Endothelial cell of umbilical vein (primary cell): ENCODE data around the gene LTBP1. TPM values are rescaled to one million over a fixed set of nuclear protein-coding genes. Genes with fewer than 3 reads are reported as not detected.

Experiments
- BruUV-seq: library from RNA; stranded (reverse); fragments of 400-500 nt; replicated peaks from 2 replicates; lab custom pipeline; 2021; lab: Mats Ljungman, UMichigan
- CTCF ChIA-PET: fragments of 300-600, 350-600 bp; sonication (Branson Sonifier 250); formaldehyde crosslinking; loops from one replicate; lab custom pipeline; 2021; ENCODE audit warnings: antibody characterized with exemption, inconsistent platforms; lab: Charles Lee
- POLR2A ChIA-PET: fragments of 300-600, 350-600 bp; sonication (Branson Sonifier 250); formaldehyde crosslinking; loops from one replicate; lab custom pipeline; 2021; ENCODE audit warnings: antibody characterized with exemption, inconsistent platforms; lab: Charles Lee
- DNase-seq: peaks from one replicate; pipeline ENCODE4 v3.0.0-alpha.2; 2011; ENCODE audit warnings: low read depth, low spot score
- FAIRE-seq: peaks from 2 replicates; lab custom pipeline; 2011; peaks lifted over from hg19 to GRCh38; lab: Jason Lieb, UNC
- H2AFZ ChIP-seq: 2 replicates; pipeline ENCODE4 v1.6.0; 2012; ENCODE audit warnings: low read depth, low read length, control low read depth, inconsistent platforms
- H3K27ac ChIP-seq: 2 replicates; pipeline ENCODE4 v1.5.1; 2011; ENCODE audit warnings: low read depth, mild to moderate bottlenecking, control low read depth, low read length, moderate library complexity; ENCODE audit not compliant: insufficient read depth
- H3K27me3 ChIP-seq, 2 experiments: 2 replicates each; pipeline versions ENCODE4 v1.6.0 to v1.6.1; 2011; ENCODE audit warnings: low read length in 2 of 2, mixed read lengths in 1 of 2; ENCODE audit not compliant: control insufficient read depth in 2 of 2, insufficient read depth in 2 of 2
- H3K36me3 ChIP-seq, 2 experiments: 2 replicates in 1 of 2; 3 replicates in 1 of 2; pipeline ENCODE4 v1.5.1; 2011; ENCODE audit warnings: low read length in 2 of 2, mild to moderate bottlenecking in 1 of 2, moderate library complexity in 1 of 2; ENCODE audit not compliant: control insufficient read depth in 2 of 2, insufficient read depth in 2 of 2; ENCODE audit errors: extremely low read depth in 1 of 2
- H3K4me1 ChIP-seq: 3 replicates; pipeline ENCODE4 v1.5.1; 2011; ENCODE audit warnings: mild to moderate bottlenecking, low read length; ENCODE audit not compliant: control insufficient read depth, insufficient read depth; ENCODE audit errors: extremely low read depth
- H3K4me2 ChIP-seq: 2 replicates; pipeline ENCODE4 v1.6.1; 2011; ENCODE audit warnings: low read length, control low read depth, mixed read lengths; ENCODE audit not compliant: insufficient read depth
- H3K4me3 ChIP-seq, 3 experiments: fragments of 200-600 bp in 1 of 3; sonication (generic), shearing (Covaris generic) in 1 of 3; replicated peaks in 1 of 3; 2 replicates each; pipeline ENCODE4 v1.5.1; 2011 to 2016; ENCODE audit warnings: control low read depth in 3 of 3, low read length in 3 of 3, mild to moderate bottlenecking in 2 of 3, inconsistent platforms in 1 of 3, low read depth in 1 of 3, moderate library complexity in 1 of 3; ENCODE audit not compliant: insufficient read depth in 1 of 3
- H3K79me2 ChIP-seq: 2 replicates; pipeline ENCODE4 v1.6.0; 2012; ENCODE audit warnings: low read length, inconsistent platforms; ENCODE audit not compliant: control insufficient read depth, insufficient read depth
- H3K9ac ChIP-seq: replicated peaks from 2 replicates; pipeline ENCODE3; 2011; ENCODE audit warnings: low read length, control low read depth; ENCODE audit not compliant: insufficient read depth; ENCODE audit errors: extremely low read depth
- H3K9me1 ChIP-seq: replicated peaks from 3 replicates; pipeline ENCODE4 v1.6.0; 2011; ENCODE audit warnings: mild to moderate bottlenecking, low read length; ENCODE audit not compliant: control insufficient read depth, insufficient read depth; ENCODE audit errors: extremely low read depth
- H3K9me3 ChIP-seq: replicated peaks from 2 replicates; pipeline ENCODE4 v1.5.1; 2012; ENCODE audit warnings: low read length, inconsistent platforms; ENCODE audit not compliant: control insufficient read depth, insufficient read depth
- H4K20me1 ChIP-seq: replicated peaks from 2 replicates; pipeline ENCODE3; 2011; ENCODE audit warnings: mild to moderate bottlenecking, low read length; ENCODE audit not compliant: control insufficient read depth, insufficient read depth; ENCODE audit errors: extremely low read depth
- EZH2 ChIP-seq: IDR thresholded peaks from 2 replicates; pipeline ENCODE4 v1.6.1; 2012; ENCODE audit warnings: borderline replicate concordance, low read depth, mild to moderate bottlenecking, moderate library complexity, low read length, inconsistent platforms; ENCODE audit not compliant: severe bottlenecking
- FOS ChIP-seq: IDR thresholded peaks from 2 replicates; pipeline ENCODE4 v1.6.1; 2011; ENCODE audit warnings: mild to moderate bottlenecking, low read length, moderate library complexity, borderline replicate concordance; ENCODE audit not compliant: insufficient read depth
- GATA2 ChIP-seq: IDR thresholded peaks from 2 replicates; pipeline ENCODE4 v1.7.0; 2011; ENCODE audit warnings: low read depth, mild to moderate bottlenecking, moderate library complexity, mixed read lengths, low read length; ENCODE audit not compliant: insufficient read length, insufficient read depth
- JUN ChIP-seq: IDR thresholded peaks from 2 replicates; pipeline ENCODE4 v1.6.1; 2011; ENCODE audit warnings: borderline replicate concordance, low read depth; ENCODE audit not compliant: insufficient read length, insufficient read depth
- MYC ChIP-seq: IDR thresholded peaks from one replicate; pipeline ENCODE4 v1.6.1; 2011; ENCODE audit warnings: mild to moderate bottlenecking, low read depth, low read length
- dilution Hi-C: fragments of 300-500 bp; cut with MboI; formaldehyde crosslinking; loops from one replicate; pipeline ENCODE4 v1.15.0; 2019; ENCODE audit warnings: low sequenced_read_pairs; ENCODE audit not compliant: extremely low pct_ligation_motif_present
- intact Hi-C: fragments of 100-400 bp; cut with micrococcal nuclease; formaldehyde crosslinking; loops from one replicate; pipeline ENCODE4 v1.10.0; 2022
- polyA plus RNA-seq, 4 experiments: library from polyadenylated mRNA; depleted of rRNA in 3 of 4; stranded (reverse) in 3 of 4; unstranded in 1 of 4; fragments of >200 nt; gene quantifications; 2 replicates each; pipeline versions ENCODE4 v1.2.1 to v1.2.3, GENCODE V29; 2011 to 2012; ENCODE audit warnings: missing spikeins in 1 of 4
- total RNA-seq: library from RNA; stranded (reverse); gene quantifications from 2 replicates; pipeline ENCODE4 v1.2.3, GENCODE V29; 2021

LTBP1 gene
- total and polyA plus RNA-seq, 2 donors (not counting 3 experiments of a cell fraction or from before 2014, with no cell fraction given), result 57.4 to 68.2 TPM

DNA sequence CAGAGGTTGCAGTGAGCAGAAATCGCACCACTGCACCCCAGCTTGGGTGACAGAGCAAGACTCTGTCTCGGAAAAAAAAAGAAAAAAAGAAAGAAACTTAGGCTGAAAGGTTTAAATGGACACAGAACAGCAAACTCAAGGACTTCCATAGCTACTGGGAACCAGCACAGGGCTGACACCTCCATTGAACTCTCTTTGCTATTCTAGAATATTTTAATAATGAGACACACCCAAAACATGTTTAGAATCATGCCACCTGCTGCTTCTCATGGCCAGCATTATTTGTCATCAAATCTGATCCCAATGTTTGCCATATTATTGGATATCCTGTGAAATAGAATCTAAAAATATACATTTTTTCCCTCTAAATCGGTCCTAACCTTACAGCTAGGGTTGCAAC lies 42.7 kb upstream of the LTBP1 start:
- intact Hi-C loops (no loop called here), dilution Hi-C loops (no loop called here)
- no peak for TF ChIP-seq EZH2
- TF ChIP-seq GATA2, result no peak
- H3K27ac ChIP-seq, result no peak overlapping the region
- no peak overlapping the region for H2AFZ ChIP-seq
- ChIA-PET CTCF (interaction anchor here (1.2 kb wide), 1 partner anchor 183 kb away, joined by 4 read pairs; no protein-coding TSS in a partner anchor), POLR2A (no interaction called here)
- H3K4me2 ChIP-seq, result no peak overlapping the region
- no peaks in the 10 kb centered on the region for H3K4me1 ChIP-seq
- H4K20me1 ChIP-seq, result no peaks in the 10 kb centered on the region
- no peaks in the 10 kb centered on the region for H3K9me3 ChIP-seq
- H3K4me3 ChIP-seq, result no peak overlapping the region
- H3K27me3 ChIP-seq, result peaks cover 20 to 26% of the 10 kb centered on the region in 2 experiments
- H3K9me1 ChIP-seq, result no peaks in the 10 kb centered on the region
- DNase-seq, result no peak
- no peaks in the 10 kb centered on the region for H3K36me3 ChIP-seq
- H3K79me2 ChIP-seq, result no peaks in the 10 kb centered on the region
- H3K9ac ChIP-seq, result no peak overlapping the region
- BruUV-seq, result no TSS peak
- no peak for FAIRE-seq

GRCh38 chr2:32904751-32905150 lies 42.0 kb upstream of the LTBP1 start:
- CTCF ChIA-PET, result interaction anchor here (1.2 kb wide), 1 partner anchor 182 kb away, joined by 4 read pairs; no protein-coding TSS in a partner anchor
- no peaks in the 10 kb centered on the region for H3K4me1 ChIP-seq
- H3K27ac ChIP-seq, result no peak overlapping the region
- H3K9me3 ChIP-seq, result no peaks in the 10 kb centered on the region
- POLR2A ChIA-PET, result no interaction called here
- no peak for DNase-seq
- H4K20me1 ChIP-seq, result no peaks in the 10 kb centered on the region
- no peaks in the 10 kb centered on the region for H3K79me2 ChIP-seq
- H2AFZ ChIP-seq, result no peak overlapping the region
- H3K27me3 ChIP-seq, result peaks cover 20 to 22% of the 10 kb centered on the region in 2 experiments
- no peaks in the 10 kb centered on the region for H3K9me1 ChIP-seq
- H3K9ac ChIP-seq, result no peak overlapping the region
- TF ChIP-seq JUN (no peak), FOS (no peak), GATA2 (no peak), MYC (no peak)
- dilution Hi-C loops (no loop called here), intact Hi-C loops (no loop called here)
- H3K4me3 ChIP-seq, result no peak overlapping the region
- FAIRE-seq, result no peak
- H3K36me3 ChIP-seq, result no peaks in the 10 kb centered on the region
- no peak overlapping the region for H3K4me2 ChIP-seq
- BruUV-seq, result no TSS peak
